GM21619 (cell line): Measurements from ENCODE around the gene ZNF532.

Experiments
- ATAC-seq: cut with Tn5 transposase; IDR thresholded peaks from one replicate; pipeline ENCODE4 v1.9.1; 2021; ENCODE audit not compliant: unreplicated experiment

Gene ZNF532

DNA sequence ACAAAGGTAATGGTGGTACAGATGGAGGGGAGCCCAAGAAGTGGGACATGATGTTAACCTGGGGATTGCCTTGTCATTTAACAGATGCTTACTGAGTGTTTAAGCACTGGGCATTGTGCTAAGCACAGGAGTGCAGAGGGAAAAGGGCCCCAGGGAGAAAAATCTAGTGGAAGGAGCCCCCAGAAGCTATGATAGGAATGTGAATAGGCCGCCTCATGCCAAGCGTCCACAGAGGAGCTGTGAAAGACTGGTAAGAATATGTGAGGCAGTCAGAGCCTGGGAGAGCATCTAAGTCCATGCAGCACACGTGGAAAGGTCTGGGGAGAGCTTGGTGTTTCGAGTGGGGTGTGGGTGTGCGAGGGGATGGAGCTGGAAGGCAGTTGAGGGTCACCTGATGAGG is 5.5 kb downstream of the ZNF532 start:
- no peak for ATAC-seq

- no peak for ATAC-seq
Observed at GRCh38 chr18:58870621-58871020, 5.9 kb downstream of the ZNF532 start.

GRCh38 chr18:58871514-58872420 is 7.1 kb downstream of the ZNF532 start:
- ATAC-seq, result no peak

- ATAC-seq, result no peak
Observed at GRCh38 chr18:58878640-58879039, 14.0 kb downstream of the ZNF532 start.

DNA sequence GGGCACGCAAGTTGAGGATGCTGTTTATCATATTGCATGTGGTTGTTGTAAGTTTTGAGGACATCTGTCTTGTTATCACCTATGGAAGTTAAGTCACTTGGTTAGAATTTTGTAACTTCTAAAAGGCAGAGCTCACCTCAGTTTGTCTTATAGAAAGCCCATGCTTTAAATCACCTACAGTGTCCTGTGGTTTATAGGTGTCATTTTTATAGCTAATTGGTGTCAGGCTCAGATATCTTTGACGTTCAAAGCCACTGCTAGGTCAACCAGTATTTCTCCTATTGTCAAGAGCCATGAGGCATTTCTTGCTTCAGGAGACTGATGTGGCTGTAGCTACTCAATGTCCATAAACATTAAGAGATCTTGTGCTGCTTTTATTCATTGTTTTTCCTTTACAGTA is 16.8 kb downstream of the ZNF532 start:
- no peak for ATAC-seq

- no peak for ATAC-seq
Observed at GRCh38 chr18:58882044-58882443, 17.4 kb downstream of the ZNF532 start.

GRCh38 chr18:58882686-58883085 is 18.0 kb downstream of the ZNF532 start:
- ATAC-seq, result no peak

DNA sequence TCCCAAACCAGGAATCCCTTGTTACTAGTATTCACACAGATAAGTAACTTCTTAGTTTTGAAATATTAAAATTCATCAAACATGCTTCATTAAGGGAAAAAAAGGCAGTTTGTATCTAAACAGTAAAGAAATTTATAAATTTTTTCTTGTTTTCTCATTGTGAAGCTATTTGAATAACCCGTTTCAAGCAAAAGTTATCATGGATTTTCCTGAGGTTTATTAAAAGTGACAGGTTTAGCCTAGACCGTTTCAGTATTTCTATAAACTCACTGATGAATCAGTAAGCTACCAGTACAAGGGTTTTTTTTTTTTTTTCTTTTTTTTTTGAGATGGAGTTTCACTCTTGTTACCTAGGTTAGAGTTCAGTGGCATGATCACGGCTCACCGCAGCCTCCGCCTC is 20.0 kb downstream of the ZNF532 start:
- ATAC-seq, result no peak

GRCh38 chr18:58886431-58886830 is 21.8 kb downstream of the ZNF532 start:
- no peak for ATAC-seq

- ATAC-seq, result peak; percentile 13
Observed at GRCh38 chr18:58886864-58887612, 22.4 kb downstream of the ZNF532 start.

- peak; percentile 85 for ATAC-seq
Observed at GRCh38 chr18:58887613-58887963, 22.9 kb downstream of the ZNF532 start.

DNA sequence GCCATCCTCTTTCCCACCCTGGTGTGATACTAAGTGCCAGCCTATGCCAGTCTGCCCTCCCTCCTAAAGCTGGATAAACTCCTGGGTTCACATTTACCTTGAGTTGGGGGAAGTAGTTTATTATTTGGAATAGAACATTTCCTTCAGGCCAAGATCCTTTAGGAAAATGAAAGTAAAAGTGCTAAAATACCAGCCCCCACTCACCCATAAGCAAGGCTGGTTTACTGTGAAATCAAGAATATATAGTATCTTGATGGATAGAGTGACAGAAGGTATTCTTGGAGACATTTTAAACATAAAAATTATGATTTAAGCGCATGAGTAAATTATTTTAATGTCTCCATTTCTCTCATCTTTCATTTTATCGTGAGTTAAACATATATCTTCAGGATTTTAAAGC is 27.1 kb downstream of the ZNF532 start:
- ATAC-seq, result no peak

DNA sequence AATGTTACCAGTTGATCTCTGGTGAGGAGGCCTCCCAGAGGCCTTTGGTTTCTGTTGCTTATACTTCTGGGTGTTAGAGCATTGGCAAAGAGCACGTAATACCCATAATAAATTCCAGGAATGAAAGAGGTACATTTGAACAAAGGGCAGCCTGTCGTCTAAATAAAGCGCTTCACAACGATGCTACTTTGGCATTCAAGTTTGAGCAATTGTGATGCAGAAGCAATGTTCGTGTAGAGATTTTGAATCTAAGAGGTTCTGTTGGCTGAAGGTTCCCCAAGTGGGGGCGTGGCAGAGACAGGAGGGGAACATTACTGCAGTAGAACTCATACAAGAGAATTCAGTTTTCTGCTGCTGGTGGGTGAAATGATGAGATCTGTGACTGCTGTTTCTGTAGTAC is 27.8 kb downstream of the ZNF532 start:
- ATAC-seq, result no peak

DNA sequence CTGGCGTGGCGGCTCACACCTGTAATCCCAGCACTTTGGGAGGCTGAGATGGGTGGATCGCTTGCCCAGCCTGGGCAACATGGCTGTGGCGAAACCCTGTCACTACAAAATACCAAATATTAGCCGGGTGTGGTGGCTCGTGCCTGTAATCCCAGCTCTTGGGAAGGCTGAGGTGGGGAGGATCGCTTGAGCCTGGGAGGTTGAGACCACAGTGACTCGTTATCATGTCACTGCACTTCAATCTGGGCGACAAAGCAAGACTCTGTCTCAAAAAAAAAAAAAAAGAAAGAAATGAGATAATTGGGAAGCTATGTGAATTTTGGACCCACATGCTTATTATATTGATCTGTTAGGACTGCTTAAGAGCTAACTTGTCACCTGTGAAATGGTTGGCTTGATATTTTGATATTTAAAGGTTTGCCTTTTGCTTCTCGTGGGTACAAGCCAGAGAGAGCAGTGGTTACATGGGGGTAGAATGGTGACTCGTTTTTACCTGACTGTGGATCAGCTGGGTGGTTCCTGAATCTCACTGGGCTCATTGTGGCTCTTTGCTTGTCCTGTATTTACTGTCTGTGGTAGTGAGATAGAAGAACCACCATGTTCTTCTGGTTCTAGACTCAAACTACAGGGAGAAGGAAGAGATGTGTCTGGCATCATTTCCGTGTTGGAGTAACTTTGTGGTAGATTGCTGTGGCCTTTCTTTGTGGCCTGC is 28.9 kb downstream of the ZNF532 start:
- ATAC-seq, result no peak

DNA sequence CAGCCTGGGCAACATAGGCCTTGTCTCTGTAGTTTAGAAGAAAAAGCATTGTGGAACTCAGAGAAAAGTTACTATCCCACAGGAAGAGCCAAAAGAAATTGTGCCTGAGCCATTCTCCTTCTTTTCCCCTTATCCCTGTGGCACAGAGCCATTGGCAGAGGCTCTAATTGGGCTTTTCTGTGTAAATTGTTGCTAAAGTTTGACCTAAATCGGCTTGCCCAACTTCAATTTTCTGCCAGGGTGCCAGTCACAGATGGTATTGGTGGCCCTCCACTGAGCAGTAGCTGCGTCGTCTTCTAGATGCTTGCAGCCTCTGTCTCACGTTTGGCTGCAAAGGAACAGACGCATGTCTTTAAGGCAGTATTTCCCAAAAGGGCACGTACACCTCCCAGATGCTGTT is 30.3 kb downstream of the ZNF532 start:
- ATAC-seq, result no peak

DNA sequence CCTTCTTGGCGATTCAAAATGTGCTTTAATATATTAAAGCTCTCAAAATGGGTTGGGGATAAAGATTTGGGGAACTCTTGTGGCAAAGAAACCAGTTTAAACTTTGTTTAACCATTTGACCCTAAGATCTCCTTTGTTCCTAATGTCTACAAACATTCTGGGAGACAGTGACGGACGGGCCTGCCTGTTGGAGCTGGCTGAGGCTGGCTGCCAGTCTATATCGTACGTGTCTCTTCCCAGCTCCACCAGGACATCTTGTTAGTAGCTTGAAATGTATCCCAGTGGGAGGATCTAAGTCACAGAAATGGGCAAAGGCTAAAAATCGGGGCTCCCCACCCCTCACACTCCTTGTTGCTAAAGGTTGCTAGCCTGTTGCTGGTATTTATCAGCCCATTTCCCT is 30.7 kb downstream of the ZNF532 start:
- ATAC-seq, result no peak

GRCh38 chr18:58896268-58896667 is 31.6 kb downstream of the ZNF532 start:
- ATAC-seq, result peak; percentile 89

DNA sequence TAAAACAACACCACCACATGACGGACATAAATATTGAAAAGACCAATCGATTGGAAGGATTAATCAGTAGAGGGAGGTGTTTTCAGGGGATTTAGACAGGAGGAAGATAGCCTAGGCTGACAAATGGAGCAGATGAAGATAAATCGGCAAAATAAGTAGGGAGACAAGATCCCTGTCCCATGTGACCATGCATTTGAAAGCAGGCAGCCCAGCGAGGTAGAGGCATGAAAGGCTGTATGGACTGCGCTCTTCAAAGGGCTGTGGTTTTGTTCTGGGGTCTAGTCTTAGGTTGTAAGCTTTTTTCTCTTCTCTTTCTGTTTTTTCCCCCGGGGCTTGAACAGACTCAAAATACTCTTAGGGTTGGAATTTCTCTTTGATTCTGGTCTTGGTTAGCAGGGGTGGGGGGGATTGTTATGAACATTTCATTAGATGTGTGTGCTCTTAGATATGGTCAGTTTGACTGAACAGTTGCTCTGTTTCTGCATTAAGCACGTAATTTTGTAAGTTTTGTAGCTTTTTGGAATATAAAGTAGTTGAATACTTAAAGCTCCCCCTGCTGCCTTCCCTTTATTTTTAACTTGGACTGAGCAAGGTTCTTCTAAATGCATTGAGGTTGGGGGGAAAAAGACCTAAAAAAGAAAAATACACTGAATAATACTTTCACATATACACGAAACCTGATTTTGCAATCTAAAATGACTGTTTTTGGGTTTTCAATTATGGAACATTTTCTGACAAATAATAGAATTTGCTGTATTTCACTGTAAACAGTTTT is 32.2 kb downstream of the ZNF532 start:
- ATAC-seq, result no peak

DNA sequence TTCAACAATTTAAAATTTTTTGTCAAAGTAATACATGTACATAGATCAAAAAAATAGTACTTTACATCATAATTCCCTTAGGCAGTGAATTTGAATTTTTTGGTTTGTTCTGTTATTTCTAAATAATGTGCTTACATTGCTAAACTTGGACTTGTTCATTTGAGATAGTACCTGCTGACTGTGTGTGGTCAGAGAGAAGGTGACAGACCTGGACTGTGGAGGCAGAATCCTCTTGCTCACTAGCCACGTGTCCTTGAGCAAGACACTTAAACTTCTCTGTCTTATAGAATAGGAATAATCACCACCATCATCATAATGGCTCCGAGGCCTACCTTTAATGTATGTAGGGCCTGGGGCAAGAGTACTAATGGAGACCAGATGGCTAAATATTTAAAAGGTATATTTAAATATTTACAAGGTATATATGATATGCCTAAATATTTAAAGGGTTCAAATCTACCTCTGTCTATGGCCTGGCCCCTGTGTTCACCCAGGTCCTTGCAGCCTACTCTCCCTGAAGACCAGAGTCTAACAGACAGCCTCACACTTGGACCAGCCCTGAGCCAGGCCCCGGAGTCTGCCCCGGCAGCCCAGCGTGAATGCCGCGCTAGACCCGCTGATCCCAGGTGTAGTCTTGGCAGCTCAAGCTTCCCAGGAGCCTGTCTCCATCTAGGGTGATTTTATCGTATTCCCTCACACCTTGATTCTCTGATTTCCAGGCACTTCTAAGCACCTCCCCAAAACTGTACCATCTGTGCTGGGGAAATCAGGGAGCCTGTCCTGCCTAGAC is 33.5 kb downstream of the ZNF532 start:
- ATAC-seq, result no peak

DNA sequence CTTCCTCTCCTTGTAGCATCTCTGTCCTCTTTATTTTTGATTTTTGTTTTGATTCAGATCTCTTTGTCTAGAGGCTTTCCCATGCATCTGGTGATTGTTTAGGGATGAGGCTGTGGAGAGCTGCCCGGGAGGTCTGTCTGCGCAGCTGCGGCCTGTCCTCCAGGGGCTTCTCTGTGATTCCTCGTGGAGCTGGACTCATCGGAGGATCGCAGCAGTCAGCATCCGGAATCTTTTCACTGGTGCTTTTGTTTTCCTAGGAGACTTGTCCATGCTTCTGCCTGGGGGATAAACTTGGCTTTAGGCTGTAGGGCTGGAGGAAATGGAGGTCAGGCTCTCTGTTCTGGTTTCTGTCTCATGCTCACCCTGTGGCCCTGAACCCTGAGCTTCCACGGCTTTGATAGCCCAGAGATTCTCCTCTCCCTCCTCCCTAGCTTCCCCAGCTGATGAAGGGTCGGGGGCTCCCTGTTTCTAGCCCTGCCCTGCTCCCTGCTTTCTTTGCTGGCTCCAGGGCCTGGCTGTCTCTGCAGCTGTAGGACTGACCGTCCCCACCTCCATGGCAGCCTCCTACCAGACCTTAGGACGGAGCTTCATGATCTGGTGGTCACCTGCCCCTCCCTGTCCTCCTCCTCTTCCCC is 35.5 kb downstream of the ZNF532 start:
- ATAC-seq, result no peak
